Transverse colon (tissue), 4 donors: ENCODE measurements around the gene GSTK1. TPM values are rescaled to one million over a fixed set of nuclear protein-coding genes. Genes with fewer than 3 reads are reported as not detected.
A peak's percentile ranks its signal among the peaks of the same experiment; 100 is the strongest.

Experiments used
- DNase-seq: peaks from one replicate; pipeline ENCODE4 v3.0.0-alpha.2; 2019
- H3K27ac ChIP-seq, 4 donors: fragments of 200-600 bp; sonication (generic); 2 replicates each; pipeline ENCODE4 v1.5.1; 2016 to 2018; ENCODE audit warnings: inconsistent platforms in 4 of 4
- H3K27me3 ChIP-seq: fragments of 200-600 bp; sonication (generic); 2 replicates; pipeline ENCODE4 v1.5.1; 2017; ENCODE audit warnings: inconsistent platforms
- H3K36me3 ChIP-seq, 4 donors: fragments of 200-600 bp; sonication (generic); 2 replicates each; pipeline ENCODE4 v1.5.1; 2017 to 2019; ENCODE audit warnings: inconsistent platforms in 4 of 4
- H3K4me1 ChIP-seq, 4 donors: fragments of 200-600 bp; sonication (generic); 2 replicates each; pipeline ENCODE4 v1.5.1; 2017 to 2020; ENCODE audit warnings: inconsistent platforms in 4 of 4
- H3K4me3 ChIP-seq, 4 donors: fragments of 200-600 bp; sonication (generic); 1 replicate in 1 of 4; 2 replicates in 3 of 4; pipeline versions ENCODE4 v1.5.1 to v1.6.1; 2017 to 2019; ENCODE audit warnings: inconsistent platforms in 4 of 4
- H3K9me3 ChIP-seq, 2 donors: fragments of 200-600 bp; sonication (generic); 2 replicates each; pipeline ENCODE4 v1.5.1; 2017 to 2019; ENCODE audit warnings: inconsistent platforms in 2 of 2
- CTCF ChIP-seq, 5 experiments: fragments of 200-600 bp in 3 of 5; fragments of 450-650 bp in 2 of 5; sonication (generic) in 3 of 5; IDR thresholded peaks; 1 replicate in 2 of 5; 2 replicates in 3 of 5; pipeline ENCODE4 v1.5.1; 2016 to 2017; ENCODE audit warnings: antibody characterized with exemption in 5 of 5, inconsistent platforms in 3 of 5, mild to moderate bottlenecking in 2 of 5, moderate library complexity in 1 of 5
- EP300 ChIP-seq: sonication (generic); formaldehyde crosslinking; IDR thresholded peaks from one replicate; pipeline ENCODE4 v1.6.1; 2017; ENCODE audit warnings: antibody characterized with exemption, low read depth
- POLR2A ChIP-seq: fragments of 450-650 bp; IDR thresholded peaks from one replicate; pipeline ENCODE4 v1.6.1; 2016; ENCODE audit warnings: antibody characterized with exemption, mild to moderate bottlenecking, moderate library complexity
- POLR2AphosphoS5 ChIP-seq, 3 donors: sonication (generic); formaldehyde crosslinking; IDR thresholded peaks; one replicate each; pipeline ENCODE4 v1.6.1; 2016; ENCODE audit warnings: antibody characterized with exemption in 3 of 3
- WGBS, 2 donors: methylation state at CpG; one replicate each; pipeline ENCODE4 v1.1.5; 2018; ENCODE audit warnings: low coverage in 1 of 2; 5-methylcytosine and 5-hydroxymethylcytosine counted together
- in situ Hi-C, 4 donors: fragments of 200-750 bp; cut with MboI; loops; one replicate each; pipeline versions ENCODE4 v1.15.0 to v1.15.1; 2017; ENCODE audit warnings: low sequenced_read_pairs in 3 of 4, low pct_ligation_motif_present in 1 of 4, low pct_unique_long_range_greater_than_20kb in 1 of 4
- intact Hi-C: fragments of 100-400 bp; cut with DNase I; formaldehyde crosslinking; loops from one replicate; pipeline ENCODE4 v1.15.1; 2023; ENCODE audit warnings: low total_unique reads
- total RNA-seq, 4 donors: library from RNA; depleted of rRNA; stranded (reverse); fragments of >200 nt; gene quantifications; one replicate each; pipeline ENCODE4 v1.1.0, GENCODE V29; 2016

GSTK1 gene
- total RNA-seq, 4 donors from 2014 or later = 333 to 472 (median 376) TPM

DNA sequence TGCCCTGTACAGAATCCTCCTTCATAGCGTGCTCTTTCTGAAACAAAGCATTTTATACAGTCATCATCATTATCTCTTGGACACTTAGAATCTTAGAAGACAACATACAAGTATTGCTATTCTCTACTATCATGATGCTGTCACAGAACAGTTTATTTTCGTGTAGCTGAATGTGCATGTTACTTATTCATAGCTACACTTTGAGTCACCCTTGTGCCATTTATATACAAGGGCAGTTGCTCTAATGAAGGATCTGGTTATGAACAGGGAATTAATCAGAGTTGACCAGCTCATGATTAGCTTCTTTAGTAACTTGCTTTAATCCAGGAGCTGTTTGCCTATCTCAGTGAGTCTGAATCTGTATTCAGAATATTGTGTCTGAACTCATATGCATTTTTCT lies 36.1 kb downstream of the GSTK1 start:
- intact Hi-C loops = no loop called here
- H3K4me3 ChIP-seq = no peak overlapping the region
- no peak overlapping the region for H3K27ac ChIP-seq
- no peaks in the 10 kb centered on the region for H3K9me3 ChIP-seq
- in situ Hi-C loops = no loop called here
- H3K36me3 ChIP-seq = peaks cover 0 to 84% (median 29%) of the 10 kb centered on the region in 4 donors
- H3K4me1 ChIP-seq = peaks cover 0 to 33% (median 4%) of the 10 kb centered on the region in 4 donors
- TF ChIP-seq POLR2A = no peak
- TF ChIP-seq CTCF (IDR thresholded peaks at IDR 0.05) = no peak
- no peak for TF ChIP-seq EP300
- TF ChIP-seq POLR2AphosphoS5 (IDR thresholded peaks at IDR 0.05) = no peak
- no peaks in the 10 kb centered on the region for H3K27me3 ChIP-seq
- 77 to 89% methylated on average over 2 of the region's 2 CpGs for WGBS, 2 donors
- no peak for DNase-seq

- in situ Hi-C loops = loop anchor here in 3 of 4 donors (5.0 to 10.0 kb wide), 2 partner anchors 55 to 58 kb away; no protein-coding TSS in a partner anchor
- Histone ChIP-seq H3K9me3 (no peaks in the 10 kb centered on the region), H3K4me3 (no peak overlapping the region), H3K27ac (no peak overlapping the region), H3K27me3 (no peaks in the 10 kb centered on the region), H3K36me3 (peaks cover 0 to 84% (median 29%) of the 10 kb centered on the region in 4 donors), H3K4me1 (peaks cover 0 to 33% (median 4%) of the 10 kb centered on the region in 4 donors)
- TF ChIP-seq EP300 = no peak
- TF ChIP-seq POLR2AphosphoS5 (IDR thresholded peaks at IDR 0.05) = no peak
- no peak for TF ChIP-seq POLR2A
- TF ChIP-seq CTCF (IDR thresholded peaks at IDR 0.05) = peak; percentile 51 to 68 (median 59)
- DNase-seq = peak; percentile 65
- WGBS, 2 donors = 41 to 60% methylated on average over 3 to 8 of the region's 8 CpGs
- intact Hi-C loops = no loop called here
Observed at GRCh38 chr7:143299840-143300239, 36.6 kb downstream of the GSTK1 start.

- in situ Hi-C loops = loop anchor here in 3 of 4 donors (5.0 to 10.0 kb wide), 2 partner anchors 56 to 59 kb away; no protein-coding TSS in a partner anchor
- Histone ChIP-seq H3K36me3 (peaks cover 0 to 77% (median 26%) of the 10 kb centered on the region in 4 donors), H3K4me3 (no peak overlapping the region), H3K27ac (peak overlapping the region in 3 of 4 donors; percentile 1 to 45 (median 14)), H3K27me3 (no peaks in the 10 kb centered on the region), H3K4me1 (peaks cover 0 to 25% (median 5%) of the 10 kb centered on the region in 4 donors), H3K9me3 (no peaks in the 10 kb centered on the region)
- DNase-seq = no peak
- TF ChIP-seq POLR2AphosphoS5 (IDR thresholded peaks at IDR 0.05) = no peak
- no peak for TF ChIP-seq CTCF (IDR thresholded peaks at IDR 0.05)
- no peak for TF ChIP-seq POLR2A
- TF ChIP-seq EP300 = no peak
- intact Hi-C loops = no loop called here
- WGBS, 2 donors = 52 to 54% methylated on average over 8 of the region's 8 CpGs
Observed at GRCh38 chr7:143300959-143301935, 38.0 kb downstream of the GSTK1 start.

DNA sequence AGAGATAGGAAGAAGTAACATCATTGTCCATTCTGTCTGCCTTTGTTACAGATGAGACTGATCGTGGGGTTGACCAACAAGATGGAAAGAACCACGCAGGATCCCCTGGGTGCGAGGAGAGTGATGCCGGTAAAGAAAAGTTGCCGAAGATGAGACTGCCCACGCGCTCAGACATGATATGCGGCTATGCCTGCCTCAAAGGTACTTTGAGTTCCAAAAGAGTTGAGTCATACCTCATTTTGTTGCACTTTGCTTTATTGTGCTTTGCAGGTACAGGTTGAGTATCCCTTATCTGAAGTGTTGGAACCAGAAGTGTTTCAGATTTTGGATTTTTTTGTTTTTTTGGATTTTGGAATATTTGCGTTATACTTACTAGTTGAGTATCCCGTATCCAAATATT lies 40.5 kb downstream of the GSTK1 start:
- TF ChIP-seq CTCF (IDR thresholded peaks at IDR 0.05) (no peak), POLR2AphosphoS5 (IDR thresholded peaks at IDR 0.05) (no peak), POLR2A (no peak), EP300 (no peak)
- H3K36me3 ChIP-seq = peaks cover 0 to 75% (median 27%) of the 10 kb centered on the region in 4 donors
- intact Hi-C loops = no loop called here
- H3K9me3 ChIP-seq = no peaks in the 10 kb centered on the region
- peaks cover 0 to 20% (median 5%) of the 10 kb centered on the region in 4 donors for H3K4me1 ChIP-seq
- in situ Hi-C loops = loop anchor here in 3 of 4 donors (5.0 to 10.0 kb wide), 2 partner anchors 59 to 61 kb away; no protein-coding TSS in a partner anchor
- no peak for DNase-seq
- no peaks in the 10 kb centered on the region for H3K27me3 ChIP-seq
- no peak overlapping the region for H3K27ac ChIP-seq
- WGBS, 2 donors = 93 to 100% methylated on average over 2 to 10 of the region's 10 CpGs
- H3K4me3 ChIP-seq = no peak overlapping the region
